Neural cell (in vitro differentiated cells): ENCODE data around the gene MYCL. TPM values are rescaled to one million over a fixed set of nuclear protein-coding genes. Genes with fewer than 3 reads are reported as not detected.
"Not testable (repeated sequence)": the region's sequence is repeated elsewhere in the genome, so short reads cannot be mapped to it uniquely, and the experiment has no call there.

Experiments
- H2AFZ ChIP-seq: fragments of 200-600, 300-800 bp; sonication (generic), shearing (Covaris generic); 2 replicates; pipeline ENCODE4 v1.6.0; 2014; ENCODE audit warnings: low read depth, mild to moderate bottlenecking, antibody characterized with exemption, low read length, moderate library complexity
- H3F3A ChIP-seq: fragments of 200-600 bp; shearing (Covaris generic); 2 replicates; pipeline ENCODE4 v1.6.1; 2016; ENCODE audit warnings: mild to moderate bottlenecking, moderate library complexity, mixed read lengths, antibody characterized with exemption, low read length; ENCODE audit not compliant: insufficient read depth, poor library complexity, severe bottlenecking
- H3K27ac ChIP-seq: fragments of 200-600, 300-800 bp; sonication (generic), shearing (Covaris generic); 2 replicates; pipeline ENCODE4 v1.5.1; 2014; ENCODE audit warnings: mild to moderate bottlenecking, low read length, moderate library complexity
- H3K27me3 ChIP-seq: fragments of 300-800, 200-600 bp; sonication (generic), shearing (Covaris generic); 2 replicates; pipeline ENCODE4 v1.6.0; 2014; ENCODE audit warnings: mild to moderate bottlenecking, low read depth, low read length, moderate library complexity; ENCODE audit not compliant: insufficient read depth
- H3K36me3 ChIP-seq: fragments of 300-800, 200-600 bp; sonication (generic), shearing (Covaris generic); 2 replicates; pipeline ENCODE4 v1.5.1; 2014; ENCODE audit warnings: mild to moderate bottlenecking, antibody characterized with exemption, low read length, moderate library complexity; ENCODE audit not compliant: insufficient read depth
- H3K4me2 ChIP-seq: fragments of 300-800, 200-600 bp; sonication (generic), shearing (Covaris generic); 2 replicates; pipeline ENCODE4 v1.6.0; 2014; ENCODE audit warnings: mild to moderate bottlenecking, low read length
- H3K4me3 ChIP-seq: fragments of 300-800, 200-600 bp; sonication (generic), shearing (Covaris generic); 2 replicates; pipeline ENCODE4 v1.5.1; 2014; ENCODE audit warnings: mild to moderate bottlenecking, low read length, moderate library complexity
- H3K79me2 ChIP-seq: fragments of 200-600 bp; shearing (Covaris generic); replicated peaks from 2 replicates; pipeline ENCODE4 v1.6.0; 2014; ENCODE audit warnings: mild to moderate bottlenecking, low read length, moderate library complexity; ENCODE audit not compliant: insufficient read depth
- H3K9ac ChIP-seq: fragments of 300-800, 200-600 bp; sonication (generic), shearing (Covaris generic); 2 replicates; pipeline ENCODE4 v1.6.1; 2016; ENCODE audit warnings: mild to moderate bottlenecking, low read length, mixed read lengths
- H3K9me2 ChIP-seq: fragments of 200-600 bp; shearing (Covaris generic); 2 replicates; pipeline ENCODE4 v1.6.1; 2016; ENCODE audit warnings: mild to moderate bottlenecking, low read length, mixed read lengths; ENCODE audit not compliant: insufficient read depth
- H3K9me3 ChIP-seq: fragments of 200-600, 300-800 bp; sonication (generic), shearing (Covaris generic); 2 replicates; pipeline ENCODE4 v1.6.1; 2016; ENCODE audit warnings: mild to moderate bottlenecking, mixed run types, low read length, moderate library complexity, mixed read lengths
- H4K20me1 ChIP-seq: fragments of 200-600 bp; shearing (Covaris generic); 2 replicates; pipeline ENCODE4 v1.6.1; 2016; ENCODE audit warnings: mild to moderate bottlenecking, mixed run types; ENCODE audit not compliant: insufficient read depth
- EP300 ChIP-seq: fragments of 450-650 bp; conservative IDR thresholded peaks from 2 replicates; pipeline ENCODE4 v1.6.1; 2014; ENCODE audit warnings: antibody characterized with exemption, mild to moderate bottlenecking, moderate library complexity; ENCODE audit not compliant: poor library complexity, severe bottlenecking
- EZH2 ChIP-seq: fragments of 200-600, 300-800 bp; shearing (Covaris generic), sonication (generic); IDR thresholded peaks from 2 replicates; pipeline ENCODE4 v1.6.1; 2014; ENCODE audit warnings: antibody characterized with exemption, low read length, borderline replicate concordance, mild to moderate bottlenecking; ENCODE audit not compliant: insufficient read depth, poor library complexity, severe bottlenecking
- MXI1 ChIP-seq: fragments of 450-650 bp; conservative IDR thresholded peaks from 2 replicates; pipeline ENCODE4 v1.6.1; 2014; ENCODE audit warnings: antibody characterized with exemption, mild to moderate bottlenecking; ENCODE audit not compliant: poor library complexity, severe bottlenecking
- POLR2AphosphoS5 ChIP-seq: IDR thresholded peaks from 2 replicates; pipeline ENCODE4 v1.6.1; 2012
- RAD21 ChIP-seq: fragments of 450-650 bp; conservative IDR thresholded peaks from 2 replicates; pipeline ENCODE4 v1.6.1; 2014; ENCODE audit warnings: antibody characterized with exemption, mild to moderate bottlenecking, moderate library complexity
- SMC3 ChIP-seq: fragments of 450-650 bp; conservative IDR thresholded peaks from 2 replicates; pipeline ENCODE4 v1.6.1; 2014; ENCODE audit warnings: antibody characterized with exemption, mild to moderate bottlenecking, moderate library complexity; ENCODE audit not compliant: poor library complexity
- TAF1 ChIP-seq: IDR thresholded peaks from 2 replicates; pipeline ENCODE4 v1.6.1; 2012; ENCODE audit warnings: low read depth
- polyA plus RNA-seq: library from polyadenylated mRNA; depleted of rRNA; stranded (reverse); fragments of >200 nt; gene quantifications from 2 replicates; pipeline ENCODE4 v1.2.3, GENCODE V29; 2014
- TF ChIP-seq, protein P1 (sequence below): fragments of 450-650 bp; IDR thresholded peaks from 2 replicates; pipeline ENCODE4 v1.5.1; 2014; ENCODE audit warnings: antibody characterized with exemption, mild to moderate bottlenecking, moderate library complexity; ENCODE audit not compliant: poor library complexity, severe bottlenecking
- TF ChIP-seq, protein P2 (sequence below): IDR thresholded peaks from 2 replicates; pipeline ENCODE4 v1.6.1; 2012; ENCODE audit warnings: borderline replicate concordance

MYCL gene
- polyA plus RNA-seq, 1 donor from 2014 or later = 35.2 TPM

DNA sequence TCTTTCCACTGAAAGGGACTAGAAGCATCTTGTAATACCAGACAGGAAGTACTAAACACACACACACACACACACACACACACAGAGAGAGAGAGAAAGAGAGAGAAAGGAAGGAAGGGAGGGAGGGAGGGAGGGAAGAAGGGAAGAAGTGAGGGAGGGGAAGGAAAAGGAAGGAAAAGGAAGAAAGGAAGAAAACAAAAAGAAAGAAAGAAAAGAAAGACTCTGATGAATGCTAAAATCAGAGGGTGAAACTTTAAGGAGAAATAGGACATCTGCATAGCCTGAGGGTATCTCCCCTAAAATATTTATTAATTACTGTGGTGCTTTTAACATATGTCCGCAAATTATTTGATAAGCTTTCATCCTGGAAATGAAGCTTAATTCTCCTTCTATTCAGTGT is 29.0 kb downstream of the MYCL start:
- Histone ChIP-seq H3K27ac (no peak overlapping the region), H3K36me3 (peaks cover 5% of the 10 kb centered on the region), H2AFZ (no peak overlapping the region), H4K20me1 (no peaks in the 10 kb centered on the region), H3K4me2 (no peak overlapping the region), H3K79me2 (peaks cover 82% of the 10 kb centered on the region), H3K4me3 (no peak overlapping the region), H3K9me2 (no peaks in the 10 kb centered on the region), H3F3A (no peaks in the 10 kb centered on the region), H3K9me3 (peaks cover 4% of the 10 kb centered on the region), H3K27me3 (no peaks in the 10 kb centered on the region), H3K9ac (no peak overlapping the region)
- TF ChIP-seq EP300 = no peak
- TF ChIP-seq RAD21 = no peak
- TF ChIP-seq, protein P1, sequence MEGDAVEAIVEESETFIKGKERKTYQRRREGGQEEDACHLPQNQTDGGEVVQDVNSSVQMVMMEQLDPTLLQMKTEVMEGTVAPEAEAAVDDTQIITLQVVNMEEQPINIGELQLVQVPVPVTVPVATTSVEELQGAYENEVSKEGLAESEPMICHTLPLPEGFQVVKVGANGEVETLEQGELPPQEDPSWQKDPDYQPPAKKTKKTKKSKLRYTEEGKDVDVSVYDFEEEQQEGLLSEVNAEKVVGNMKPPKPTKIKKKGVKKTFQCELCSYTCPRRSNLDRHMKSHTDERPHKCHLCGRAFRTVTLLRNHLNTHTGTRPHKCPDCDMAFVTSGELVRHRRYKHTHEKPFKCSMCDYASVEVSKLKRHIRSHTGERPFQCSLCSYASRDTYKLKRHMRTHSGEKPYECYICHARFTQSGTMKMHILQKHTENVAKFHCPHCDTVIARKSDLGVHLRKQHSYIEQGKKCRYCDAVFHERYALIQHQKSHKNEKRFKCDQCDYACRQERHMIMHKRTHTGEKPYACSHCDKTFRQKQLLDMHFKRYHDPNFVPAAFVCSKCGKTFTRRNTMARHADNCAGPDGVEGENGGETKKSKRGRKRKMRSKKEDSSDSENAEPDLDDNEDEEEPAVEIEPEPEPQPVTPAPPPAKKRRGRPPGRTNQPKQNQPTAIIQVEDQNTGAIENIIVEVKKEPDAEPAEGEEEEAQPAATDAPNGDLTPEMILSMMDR = no peak
- no peak for TF ChIP-seq TAF1
- TF ChIP-seq, protein P2, sequence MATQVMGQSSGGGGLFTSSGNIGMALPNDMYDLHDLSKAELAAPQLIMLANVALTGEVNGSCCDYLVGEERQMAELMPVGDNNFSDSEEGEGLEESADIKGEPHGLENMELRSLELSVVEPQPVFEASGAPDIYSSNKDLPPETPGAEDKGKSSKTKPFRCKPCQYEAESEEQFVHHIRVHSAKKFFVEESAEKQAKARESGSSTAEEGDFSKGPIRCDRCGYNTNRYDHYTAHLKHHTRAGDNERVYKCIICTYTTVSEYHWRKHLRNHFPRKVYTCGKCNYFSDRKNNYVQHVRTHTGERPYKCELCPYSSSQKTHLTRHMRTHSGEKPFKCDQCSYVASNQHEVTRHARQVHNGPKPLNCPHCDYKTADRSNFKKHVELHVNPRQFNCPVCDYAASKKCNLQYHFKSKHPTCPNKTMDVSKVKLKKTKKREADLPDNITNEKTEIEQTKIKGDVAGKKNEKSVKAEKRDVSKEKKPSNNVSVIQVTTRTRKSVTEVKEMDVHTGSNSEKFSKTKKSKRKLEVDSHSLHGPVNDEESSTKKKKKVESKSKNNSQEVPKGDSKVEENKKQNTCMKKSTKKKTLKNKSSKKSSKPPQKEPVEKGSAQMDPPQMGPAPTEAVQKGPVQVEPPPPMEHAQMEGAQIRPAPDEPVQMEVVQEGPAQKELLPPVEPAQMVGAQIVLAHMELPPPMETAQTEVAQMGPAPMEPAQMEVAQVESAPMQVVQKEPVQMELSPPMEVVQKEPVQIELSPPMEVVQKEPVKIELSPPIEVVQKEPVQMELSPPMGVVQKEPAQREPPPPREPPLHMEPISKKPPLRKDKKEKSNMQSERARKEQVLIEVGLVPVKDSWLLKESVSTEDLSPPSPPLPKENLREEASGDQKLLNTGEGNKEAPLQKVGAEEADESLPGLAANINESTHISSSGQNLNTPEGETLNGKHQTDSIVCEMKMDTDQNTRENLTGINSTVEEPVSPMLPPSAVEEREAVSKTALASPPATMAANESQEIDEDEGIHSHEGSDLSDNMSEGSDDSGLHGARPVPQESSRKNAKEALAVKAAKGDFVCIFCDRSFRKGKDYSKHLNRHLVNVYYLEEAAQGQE = no peak
- TF ChIP-seq POLR2AphosphoS5 = no peak
- TF ChIP-seq SMC3 = no peak
- TF ChIP-seq MXI1 = no peak

DNA sequence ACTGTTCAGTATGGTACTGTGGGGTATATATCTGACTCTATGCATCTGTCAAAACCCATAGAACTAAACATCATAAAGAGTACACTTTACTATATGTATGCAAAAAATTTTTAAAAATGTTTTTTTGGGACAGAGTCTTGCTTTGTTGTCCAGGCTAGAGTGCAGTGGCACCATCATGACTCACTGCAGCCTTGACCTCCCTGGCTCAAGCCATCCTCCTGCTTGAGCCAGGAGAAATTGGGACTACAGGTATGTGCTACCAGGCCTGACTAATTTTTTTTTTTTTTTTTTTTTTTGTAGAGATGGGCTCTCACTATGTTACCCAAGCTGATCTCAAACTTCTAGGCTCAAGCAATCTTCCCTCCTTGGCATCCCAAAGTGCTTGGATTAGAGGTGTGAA is 29.9 kb downstream of the MYCL start:
- Histone ChIP-seq H3K36me3 (peaks cover 5% of the 10 kb centered on the region), H2AFZ (no peak overlapping the region), H3K9me2 (no peaks in the 10 kb centered on the region), H3K4me2 (no peak overlapping the region), H4K20me1 (no peaks in the 10 kb centered on the region), H3F3A (no peaks in the 10 kb centered on the region), H3K27ac (no peak overlapping the region), H3K79me2 (peaks cover 78% of the 10 kb centered on the region), H3K4me3 (no peak overlapping the region), H3K9ac (no peak overlapping the region), H3K9me3 (peaks cover 4% of the 10 kb centered on the region), H3K27me3 (no peaks in the 10 kb centered on the region)
- TF ChIP-seq, protein P1 = no peak
- no peak for TF ChIP-seq EZH2
- no peak for TF ChIP-seq EP300
- no peak for TF ChIP-seq MXI1
- TF ChIP-seq SMC3 = no peak
- TF ChIP-seq POLR2AphosphoS5 = no peak
- no peak for TF ChIP-seq RAD21
- TF ChIP-seq, protein P2 = no peak
- TF ChIP-seq TAF1 = no peak

DNA sequence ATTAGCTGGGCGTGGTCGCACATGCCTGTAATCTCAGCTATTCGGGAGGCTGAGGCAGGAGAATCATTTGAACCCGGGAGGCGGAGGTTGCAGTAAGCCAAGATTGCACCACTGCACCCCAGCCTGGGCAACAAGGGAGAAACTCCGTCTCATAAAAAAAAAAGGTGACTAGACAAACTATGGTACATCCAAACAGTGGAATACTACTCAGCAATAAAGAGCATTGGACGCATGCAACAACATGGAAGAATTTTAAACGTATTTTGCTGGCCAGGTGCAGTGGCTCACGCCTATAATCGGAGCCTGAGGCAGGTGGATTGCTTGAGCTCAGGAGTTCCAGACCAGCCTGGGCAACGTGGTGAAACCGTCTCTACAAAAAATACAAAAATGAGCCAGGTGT is 30.7 kb downstream of the MYCL start:
- not testable (repeated sequence) for H3K27ac ChIP-seq, H3K4me2 ChIP-seq, H3K36me3 ChIP-seq, H4K20me1 ChIP-seq, H2AFZ ChIP-seq, H3F3A ChIP-seq, H3K4me3 ChIP-seq, H3K9me3 ChIP-seq, H3K9ac ChIP-seq, H3K27me3 ChIP-seq, H3K9me2 ChIP-seq
- H3K79me2 ChIP-seq = peaks cover 72% of the 10 kb centered on the region
